ENCODE results near the gene GMDS. TPM values are rescaled to one million over a fixed set of nuclear protein-coding genes. Genes with fewer than 3 reads are reported as not detected.

GMDS gene
- total RNA-seq, 1 donor from 2014 or later, result 27.0 TPM

DNA sequence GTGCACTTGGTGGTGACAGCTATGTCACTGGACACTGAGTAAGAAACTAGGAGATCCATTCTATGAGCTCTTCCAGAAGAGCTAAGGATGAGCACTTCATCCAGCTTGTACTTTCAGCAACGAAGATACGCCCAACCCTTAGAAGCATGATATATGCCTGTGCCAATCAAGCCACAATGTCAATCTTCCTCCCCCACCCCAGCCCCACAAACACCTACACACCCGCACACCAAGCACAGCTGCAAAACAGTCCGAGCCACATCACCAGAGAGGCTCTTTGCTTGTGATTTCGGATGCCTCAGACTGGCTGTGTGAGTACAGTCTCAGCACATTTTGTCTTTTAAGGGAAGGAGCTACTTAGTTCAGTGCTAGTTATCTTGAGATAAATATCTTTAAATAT lies 375.2 kb downstream of the GMDS start:
- Histone ChIP-seq H3K27me3 (ENCODE audit: control insufficient read depth, insufficient read depth, low read length) (no peaks in the 10 kb centered on the region), H3K36me3 (ENCODE audit: control insufficient read depth, insufficient read depth, low read length) (no peaks in the 10 kb centered on the region), H3K4me3 (ENCODE audit: low read depth, low read length) (no peak overlapping the region)
- TF ChIP-seq, protein P1, sequence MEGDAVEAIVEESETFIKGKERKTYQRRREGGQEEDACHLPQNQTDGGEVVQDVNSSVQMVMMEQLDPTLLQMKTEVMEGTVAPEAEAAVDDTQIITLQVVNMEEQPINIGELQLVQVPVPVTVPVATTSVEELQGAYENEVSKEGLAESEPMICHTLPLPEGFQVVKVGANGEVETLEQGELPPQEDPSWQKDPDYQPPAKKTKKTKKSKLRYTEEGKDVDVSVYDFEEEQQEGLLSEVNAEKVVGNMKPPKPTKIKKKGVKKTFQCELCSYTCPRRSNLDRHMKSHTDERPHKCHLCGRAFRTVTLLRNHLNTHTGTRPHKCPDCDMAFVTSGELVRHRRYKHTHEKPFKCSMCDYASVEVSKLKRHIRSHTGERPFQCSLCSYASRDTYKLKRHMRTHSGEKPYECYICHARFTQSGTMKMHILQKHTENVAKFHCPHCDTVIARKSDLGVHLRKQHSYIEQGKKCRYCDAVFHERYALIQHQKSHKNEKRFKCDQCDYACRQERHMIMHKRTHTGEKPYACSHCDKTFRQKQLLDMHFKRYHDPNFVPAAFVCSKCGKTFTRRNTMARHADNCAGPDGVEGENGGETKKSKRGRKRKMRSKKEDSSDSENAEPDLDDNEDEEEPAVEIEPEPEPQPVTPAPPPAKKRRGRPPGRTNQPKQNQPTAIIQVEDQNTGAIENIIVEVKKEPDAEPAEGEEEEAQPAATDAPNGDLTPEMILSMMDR (IDR thresholded peaks at IDR 0.05; ENCODE audit: insufficient read depth, low read length, poor library complexity, severe bottlenecking), result no peak
- DNase-seq (ENCODE audit: low read depth), result no peak

DNA sequence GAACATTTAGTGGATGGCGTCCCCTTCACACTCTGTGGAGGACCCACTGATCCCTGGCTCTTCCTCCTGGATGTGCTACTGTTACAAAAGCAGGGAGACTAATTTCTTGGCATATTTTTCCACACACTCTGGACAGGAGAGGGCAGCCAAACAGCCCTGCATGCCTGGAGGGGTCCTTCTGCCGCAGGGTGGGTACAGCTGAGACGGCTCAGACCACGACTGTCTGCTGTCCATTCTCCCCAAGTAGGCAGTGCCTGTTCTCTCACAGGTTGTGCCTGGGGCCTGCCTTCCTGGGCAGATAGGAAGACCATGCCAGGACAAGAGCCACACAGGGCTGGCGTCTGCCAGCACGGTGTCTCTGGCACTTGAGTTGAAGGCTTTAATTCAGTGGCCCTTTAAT lies 375.6 kb downstream of the GMDS start:
- Histone ChIP-seq H3K36me3 (ENCODE audit: control insufficient read depth, insufficient read depth, low read length) (no peaks in the 10 kb centered on the region), H3K27me3 (ENCODE audit: control insufficient read depth, insufficient read depth, low read length) (no peaks in the 10 kb centered on the region), H3K4me3 (ENCODE audit: low read depth, low read length) (no peak overlapping the region)
- DNase-seq (ENCODE audit: low read depth), result no peak
- TF ChIP-seq, protein P1 (IDR thresholded peaks at IDR 0.05; ENCODE audit: insufficient read depth, low read length, poor library complexity, severe bottlenecking), result no peak

DNA sequence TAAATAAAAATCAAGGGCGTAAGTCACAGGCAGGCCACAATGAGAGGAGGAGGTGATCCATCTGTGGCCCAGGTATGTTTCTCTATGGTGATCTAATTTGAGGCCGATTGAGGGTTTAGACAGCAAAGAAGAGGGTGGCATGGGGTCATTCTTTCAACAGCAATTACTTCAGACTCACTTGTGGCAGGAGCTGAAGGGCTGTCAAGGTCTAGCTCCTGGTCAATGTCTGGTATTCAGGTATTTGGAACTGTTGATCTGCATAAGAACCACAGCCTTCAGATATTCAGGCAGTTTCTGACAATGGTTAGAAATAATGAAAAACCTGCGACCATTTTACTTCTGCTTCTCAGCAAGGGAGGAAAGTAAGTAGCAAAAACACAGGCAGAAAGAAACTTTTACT lies 376.1 kb downstream of the GMDS start:
- DNase-seq (ENCODE audit: low read depth), result no peak
- Histone ChIP-seq H3K36me3 (ENCODE audit: control insufficient read depth, insufficient read depth, low read length) (no peaks in the 10 kb centered on the region), H3K27me3 (ENCODE audit: control insufficient read depth, insufficient read depth, low read length) (no peaks in the 10 kb centered on the region), H3K4me3 (ENCODE audit: low read depth, low read length) (no peak overlapping the region)
- TF ChIP-seq, protein P1 (IDR thresholded peaks at IDR 0.05; ENCODE audit: insufficient read depth, low read length, poor library complexity, severe bottlenecking), result no peak

DNA sequence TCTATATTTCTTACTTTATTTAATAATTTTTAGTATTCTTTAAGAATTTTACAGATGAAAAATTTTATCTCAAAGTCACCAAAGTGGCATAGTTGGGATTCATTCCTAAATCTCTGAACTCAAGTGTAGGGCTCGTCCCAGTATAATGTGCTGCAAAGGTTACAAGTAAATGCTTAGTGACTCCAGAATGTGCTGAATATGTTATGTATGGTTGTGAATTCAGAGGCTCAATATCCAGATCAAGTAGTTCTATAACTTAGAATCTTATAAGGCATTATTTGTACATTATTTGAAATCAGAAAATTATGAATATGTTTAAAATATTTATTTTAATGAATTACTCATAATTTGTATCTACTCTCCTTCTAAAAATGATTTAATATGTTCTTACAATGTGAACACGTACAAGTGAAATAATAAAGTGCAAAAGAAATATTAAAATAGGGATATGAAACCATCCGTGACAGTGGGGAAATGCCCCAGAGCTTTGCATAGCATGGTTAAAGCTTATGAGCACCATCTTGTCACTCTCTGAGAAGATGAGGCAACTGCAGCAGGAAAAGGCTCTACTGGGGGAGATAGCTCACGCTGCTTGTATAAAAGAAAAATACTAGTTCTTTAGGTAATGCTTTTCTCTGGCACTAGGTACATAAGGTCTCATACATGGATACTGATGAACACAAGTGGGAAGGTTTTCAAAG lies 376.7 kb downstream of the GMDS start:
- Histone ChIP-seq H3K27me3 (ENCODE audit: control insufficient read depth, insufficient read depth, low read length) (no peaks in the 10 kb centered on the region), H3K36me3 (ENCODE audit: control insufficient read depth, insufficient read depth, low read length) (no peaks in the 10 kb centered on the region), H3K4me3 (ENCODE audit: low read depth, low read length) (no peak overlapping the region)
- no peak for DNase-seq (ENCODE audit: low read depth)
- TF ChIP-seq, protein P1 (IDR thresholded peaks at IDR 0.05; ENCODE audit: insufficient read depth, low read length, poor library complexity, severe bottlenecking), result no peak

DNA sequence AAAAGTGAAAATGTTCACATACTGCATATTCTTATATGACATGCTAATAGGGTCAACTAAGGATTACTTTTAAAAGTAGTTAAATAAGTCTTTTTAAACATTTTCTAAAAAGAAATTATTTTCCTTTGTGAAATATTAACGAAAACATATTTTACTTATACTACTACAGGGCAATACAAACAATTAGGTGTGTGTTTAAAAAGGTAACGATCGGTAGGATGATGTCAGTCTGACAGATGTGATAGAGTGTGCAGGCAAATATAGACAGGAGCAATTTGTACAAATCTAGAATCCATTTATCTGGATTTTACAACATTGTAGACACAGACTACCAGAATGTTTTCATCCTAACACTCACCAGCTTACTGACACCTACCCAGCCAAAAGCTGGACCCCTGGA lies 378.2 kb downstream of the GMDS start:
- Histone ChIP-seq H3K4me3 (ENCODE audit: low read depth, low read length) (no peak overlapping the region), H3K27me3 (ENCODE audit: control insufficient read depth, insufficient read depth, low read length) (no peaks in the 10 kb centered on the region), H3K36me3 (ENCODE audit: control insufficient read depth, insufficient read depth, low read length) (no peaks in the 10 kb centered on the region)
- TF ChIP-seq, protein P1 (IDR thresholded peaks at IDR 0.05; ENCODE audit: insufficient read depth, low read length, poor library complexity, severe bottlenecking), result no peak
- no peak for DNase-seq (ENCODE audit: low read depth)

DNA sequence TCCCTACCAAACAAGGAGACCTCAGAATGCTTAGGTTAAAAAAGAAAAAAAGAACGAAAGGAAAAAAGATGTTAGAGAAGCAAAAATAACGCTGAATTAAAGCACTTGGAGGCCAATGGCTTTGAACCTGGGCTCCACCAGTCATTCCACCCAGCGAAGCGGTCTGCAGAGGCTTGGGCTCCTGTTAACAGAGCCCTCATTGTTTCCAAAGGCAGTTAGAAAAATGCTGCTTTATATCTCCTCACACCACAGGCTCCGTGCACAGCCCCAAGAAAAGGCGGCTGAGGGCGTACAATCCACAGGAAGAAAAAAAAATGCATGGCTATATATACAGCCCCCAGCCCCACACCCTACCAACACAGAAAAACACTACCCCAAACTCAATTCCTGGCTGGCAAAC lies 379.8 kb downstream of the GMDS start:
- TF ChIP-seq, protein P1 (IDR thresholded peaks at IDR 0.05; ENCODE audit: insufficient read depth, low read length, poor library complexity, severe bottlenecking), result no peak
- DNase-seq (ENCODE audit: low read depth), result no peak
- H3K36me3 ChIP-seq (ENCODE audit: control insufficient read depth, insufficient read depth, low read length), result no peaks in the 10 kb centered on the region
- no peak overlapping the region for H3K4me3 ChIP-seq (ENCODE audit: low read depth, low read length)
- H3K27me3 ChIP-seq (ENCODE audit: control insufficient read depth, insufficient read depth, low read length), result no peaks in the 10 kb centered on the region

Data from kidney epithelial cell (primary cell).